Pons (tissue), 1 donor: ENCODE data around the gene NTN3.

ENCODE experiments used
- DNase-seq: peaks from one replicate; pipeline ENCODE4 v3.0.0-alpha.2; 2016; ENCODE audit warnings: low spot score

Gene NTN3

DNA sequence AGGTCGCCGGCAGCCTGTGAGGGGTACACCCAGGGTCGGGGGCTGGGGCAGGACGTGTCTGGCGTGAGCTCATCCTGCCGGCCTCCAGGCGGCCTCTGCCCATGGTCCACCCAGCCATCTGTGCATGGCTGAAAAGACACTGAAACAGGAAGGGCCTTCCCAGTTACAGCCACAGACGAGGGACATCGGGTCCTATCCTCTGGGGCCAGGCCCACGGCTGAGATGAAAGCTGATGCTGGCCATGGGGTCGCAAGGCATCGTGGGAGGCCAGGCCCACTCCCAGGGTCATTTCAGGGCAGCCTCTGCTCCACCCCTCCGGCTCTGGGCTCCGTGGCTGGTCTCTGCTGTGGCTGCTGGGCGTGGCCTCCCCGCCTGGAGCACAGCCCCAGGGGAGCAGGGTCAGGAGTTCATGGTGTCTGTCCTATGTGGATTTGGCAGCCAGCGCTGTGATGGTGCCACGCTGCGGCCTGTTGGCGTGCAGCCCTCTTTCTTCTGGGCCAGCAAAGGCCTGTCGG is 26.1 kb downstream of the NTN3 start:
- DNase-seq: no peak

- DNase-seq: no peak
Measured at GRCh38 chr16:2497695-2498484, 26.8 kb downstream of the NTN3 start.

GRCh38 chr16:2498531-2499253 is 27.6 kb downstream of the NTN3 start:
- no peak for DNase-seq

DNA sequence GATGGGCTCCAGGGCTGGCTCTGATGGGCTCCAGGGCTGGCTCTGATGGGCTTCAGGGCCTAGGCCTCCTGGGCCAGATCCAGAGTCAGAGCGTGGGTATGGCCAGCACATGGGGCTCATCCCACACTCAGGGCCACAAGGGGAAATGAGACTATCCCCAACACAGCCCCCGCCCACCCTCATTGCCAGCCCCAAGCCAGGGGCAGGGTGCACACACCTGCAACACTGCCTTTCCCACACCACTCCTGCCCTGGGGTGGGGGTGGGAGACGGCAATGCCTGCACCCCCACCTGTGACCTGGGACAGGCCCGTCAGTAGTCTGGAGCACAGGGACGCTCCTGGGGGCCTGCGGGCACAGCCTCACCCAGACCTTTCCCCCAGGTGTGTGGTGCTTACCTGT is 28.4 kb downstream of the NTN3 start:
- no peak for DNase-seq

- no peak for DNase-seq
Measured at GRCh38 chr16:2499890-2500429, 28.9 kb downstream of the NTN3 start.

- no peak for DNase-seq
Measured at GRCh38 chr16:2500430-2500917, 29.4 kb downstream of the NTN3 start.

DNA sequence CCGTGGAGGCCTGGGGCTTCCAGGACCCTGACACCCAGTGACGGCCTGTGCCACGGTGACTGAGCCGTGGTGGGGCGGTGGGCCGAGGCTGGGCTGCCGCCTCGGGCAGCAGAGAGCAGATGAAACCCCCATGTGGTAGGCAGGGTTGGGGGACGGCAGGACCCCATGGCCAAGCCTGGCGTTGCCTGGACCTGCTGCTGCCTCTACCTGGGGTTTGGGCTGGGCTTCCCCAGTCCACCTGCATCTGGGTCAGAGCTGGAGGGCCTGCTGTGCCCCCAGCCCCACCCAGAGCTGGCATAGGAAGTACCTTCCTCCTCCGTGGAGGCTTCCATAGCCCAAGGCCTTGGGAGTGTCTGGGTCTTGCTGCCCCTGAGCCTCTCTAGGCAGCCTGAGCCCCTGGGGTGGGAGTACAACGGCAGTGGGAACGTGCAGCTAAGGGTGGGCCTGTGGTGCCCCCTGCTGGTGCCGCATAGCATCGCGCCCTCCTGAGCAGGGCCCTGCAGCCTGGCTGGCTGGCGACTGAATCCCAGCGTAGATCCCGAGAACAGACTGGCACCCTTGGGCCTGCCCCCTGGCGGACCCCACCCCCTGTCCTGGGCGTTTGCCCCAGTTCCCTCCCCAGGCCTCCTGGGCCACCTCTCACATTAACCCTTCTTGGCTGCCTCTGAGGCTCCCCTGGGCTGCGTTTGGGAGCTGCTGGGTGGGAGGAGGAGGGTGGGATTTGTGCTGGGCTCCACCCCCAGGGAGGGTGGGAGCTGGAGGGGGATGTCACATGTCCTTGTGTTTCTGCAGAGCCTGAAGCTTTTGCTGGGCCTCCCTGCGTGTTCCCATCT is 30.0 kb downstream of the NTN3 start:
- peak; percentile 81 for DNase-seq

GRCh38 chr16:2501946-2502895 is 31.1 kb downstream of the NTN3 start:
- DNase-seq: no peak

DNA sequence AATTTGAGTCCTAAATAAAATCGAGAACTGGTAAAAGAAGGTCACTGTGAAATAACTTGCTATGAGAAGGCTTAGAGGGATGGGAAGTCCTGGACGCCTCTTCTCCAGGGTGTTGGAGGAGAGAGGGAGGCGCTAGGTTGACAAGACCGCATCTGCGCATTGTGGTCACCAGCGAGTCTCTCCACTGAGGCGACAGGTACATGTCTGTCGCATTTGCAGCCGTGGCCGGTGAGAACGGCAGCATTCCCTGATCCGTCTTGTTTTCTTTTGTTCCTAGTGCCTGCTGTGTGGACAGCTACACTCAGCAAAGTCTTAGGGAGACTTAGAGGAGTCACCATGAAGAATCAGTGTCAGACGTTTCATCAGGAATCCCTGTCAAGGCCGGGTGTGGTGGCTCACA is 34.6 kb downstream of the NTN3 start:
- DNase-seq: no peak

DNA sequence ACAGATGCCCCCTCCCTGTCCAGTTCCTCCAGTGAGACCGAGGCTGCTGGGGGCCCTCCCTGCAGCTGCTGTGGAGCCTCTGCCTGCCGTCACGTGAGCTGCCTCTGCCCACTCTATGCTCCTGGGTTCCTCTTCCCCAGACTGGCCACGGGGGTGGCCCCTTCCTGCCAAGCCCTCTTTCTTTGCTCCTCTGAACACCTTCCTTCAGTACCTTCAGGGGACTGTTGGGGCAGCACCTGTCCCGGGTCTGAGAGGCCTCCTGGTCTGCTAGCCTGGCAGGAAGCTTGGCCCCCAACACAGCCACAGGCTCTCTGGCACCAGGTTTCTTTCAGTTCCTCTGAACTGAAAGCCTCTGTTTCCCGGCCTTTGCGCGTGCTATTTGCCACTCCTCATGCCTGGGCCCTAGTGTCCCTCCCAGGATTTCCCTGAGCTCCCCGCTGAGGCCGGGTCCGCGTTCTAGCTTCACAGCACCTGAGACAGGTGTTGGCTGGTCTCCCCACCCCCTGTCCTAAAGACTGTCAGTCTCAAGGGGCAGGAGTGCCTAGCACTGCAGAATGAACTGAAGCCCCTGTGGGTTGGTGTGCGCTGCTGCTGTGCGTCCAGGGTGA is 36.1 kb downstream of the NTN3 start:
- peak; percentile 55 for DNase-seq

- DNase-seq: peak; percentile 33
Measured at GRCh38 chr16:2507665-2508064, 36.6 kb downstream of the NTN3 start.

- no peak for DNase-seq
Measured at GRCh38 chr16:2508722-2509400, 37.8 kb downstream of the NTN3 start.

DNA sequence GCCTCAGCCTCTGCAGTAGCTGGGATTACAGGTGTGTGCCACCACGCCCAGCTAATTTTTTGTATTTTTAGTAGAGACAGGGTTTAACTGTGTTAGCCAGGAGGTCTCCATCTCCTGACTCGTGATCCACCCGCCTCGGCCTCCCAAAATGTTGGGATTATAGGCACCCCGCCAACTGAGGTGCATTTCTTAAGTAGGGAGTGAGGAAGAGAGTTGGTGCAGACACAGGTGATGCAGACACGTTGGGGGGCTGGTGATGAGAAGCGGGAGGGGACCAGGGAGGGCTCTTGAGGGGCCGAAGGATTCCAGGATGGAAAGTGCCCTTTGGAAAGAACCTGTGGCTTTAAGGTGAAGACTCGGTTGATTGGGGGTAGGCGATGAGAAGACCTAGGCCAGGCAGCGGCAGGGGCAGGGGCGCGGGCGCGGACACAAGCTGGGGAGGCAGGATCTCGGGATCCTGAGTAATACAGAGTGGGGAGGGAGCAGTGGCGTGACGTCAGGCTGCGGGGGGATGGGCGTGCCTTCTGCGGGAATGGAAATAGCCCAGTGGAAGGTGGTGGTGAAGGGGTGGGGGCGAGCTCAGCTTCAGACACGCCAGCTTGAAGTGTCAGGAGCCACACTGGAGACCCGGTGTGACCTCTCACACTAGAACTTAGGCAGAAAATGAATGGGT is 40.2 kb downstream of the NTN3 start:
- no peak for DNase-seq

GRCh38 chr16:2511996-2512734 is 41.1 kb downstream of the NTN3 start:
- DNase-seq: no peak

- DNase-seq: no peak
Measured at GRCh38 chr16:2512735-2513404, 41.8 kb downstream of the NTN3 start.

- peak; percentile 87 for DNase-seq
Measured at GRCh38 chr16:2513405-2514332, 42.6 kb downstream of the NTN3 start, which contains the start of gene ATP6V0C. ATP6V0C (plus strand) TSS chr16:2513952; CDS start chr16:2514104, 152 bp downstream.
